Skin of body (tissue), 2 donors: ENCODE data around the gene MFNG. TPM values are rescaled to one million over a fixed set of nuclear protein-coding genes. Genes with fewer than 3 reads are reported as not detected.

Experiments used
- DNase-seq: peaks from one replicate; lab custom pipeline; 2025; lab: John Stamatoyannopoulos, UW
- total RNA-seq: library from RNA; depleted of rRNA; stranded (reverse); fragments of >200 nt; gene quantifications from one replicate; pipeline ENCODE4 v1.2.3, GENCODE V29; 2014

The MFNG gene
- total RNA-seq, 1 donor from 2014 or later, result 2.4 TPM

DNA sequence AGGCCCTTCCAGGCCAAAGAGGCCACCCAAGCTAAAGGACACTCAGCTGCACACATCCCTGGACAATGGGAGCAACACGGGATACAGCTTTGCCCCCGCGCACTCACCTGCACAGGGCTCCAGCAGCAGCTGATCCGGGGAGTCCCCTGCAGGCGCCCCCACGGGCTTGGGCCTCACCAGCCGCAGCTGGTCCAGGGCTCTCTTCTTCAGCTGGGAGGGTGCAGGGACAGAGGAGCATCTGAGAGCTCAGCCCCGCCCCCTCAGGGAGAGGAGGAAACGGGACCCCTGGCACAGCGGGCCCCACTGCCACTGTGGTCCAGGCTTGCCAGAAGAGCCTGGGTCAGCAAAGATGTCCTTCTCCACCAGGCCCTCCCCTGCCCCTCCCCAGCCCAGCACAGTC, 7.8 kb upstream of the MFNG start:
- DNase-seq, result no peak

DNA sequence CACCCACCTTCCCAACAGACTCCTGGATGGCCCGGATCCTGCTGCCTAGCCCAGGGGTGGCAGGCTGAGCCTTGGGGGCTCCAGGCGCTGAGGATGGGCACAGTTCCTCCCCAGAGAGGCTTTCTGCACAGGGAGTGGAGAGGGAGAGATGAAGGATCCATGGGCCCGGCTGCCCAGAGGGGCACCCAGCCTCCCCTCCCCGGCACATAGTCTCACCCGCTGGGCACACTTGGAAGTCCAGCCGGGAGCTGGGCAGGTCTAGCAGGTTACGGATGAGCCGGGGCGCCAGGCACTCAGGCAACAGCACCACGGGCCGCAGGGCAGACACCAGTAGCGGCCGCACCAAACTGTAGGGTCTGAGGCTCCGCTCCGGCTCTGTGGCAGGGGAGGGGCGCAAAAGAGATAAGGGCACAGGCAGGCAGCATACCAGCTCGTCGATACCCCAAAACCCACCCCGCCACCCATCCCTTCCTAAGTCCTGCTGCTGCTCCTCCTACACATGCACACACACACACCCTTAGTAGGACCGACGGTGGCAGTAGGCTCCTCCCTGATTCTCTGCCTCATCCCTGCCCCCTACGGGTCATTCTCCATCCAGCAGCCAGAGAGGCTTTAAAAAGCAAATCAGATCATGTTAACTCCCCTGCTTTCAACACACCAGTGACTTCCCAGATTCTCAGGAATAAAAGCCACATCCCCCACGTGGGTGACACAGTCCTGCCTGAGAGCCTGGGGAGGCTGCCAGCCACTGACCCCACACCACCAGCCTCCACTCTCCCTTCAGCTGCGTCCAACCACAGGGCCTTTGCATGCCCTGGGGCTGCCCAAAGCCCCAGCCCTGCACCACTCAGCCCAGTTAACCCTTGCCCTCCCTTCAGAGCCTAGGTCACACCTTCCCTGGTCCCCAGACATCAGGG, 6.5 kb upstream of the MFNG start:
- no peak for DNase-seq

DNA sequence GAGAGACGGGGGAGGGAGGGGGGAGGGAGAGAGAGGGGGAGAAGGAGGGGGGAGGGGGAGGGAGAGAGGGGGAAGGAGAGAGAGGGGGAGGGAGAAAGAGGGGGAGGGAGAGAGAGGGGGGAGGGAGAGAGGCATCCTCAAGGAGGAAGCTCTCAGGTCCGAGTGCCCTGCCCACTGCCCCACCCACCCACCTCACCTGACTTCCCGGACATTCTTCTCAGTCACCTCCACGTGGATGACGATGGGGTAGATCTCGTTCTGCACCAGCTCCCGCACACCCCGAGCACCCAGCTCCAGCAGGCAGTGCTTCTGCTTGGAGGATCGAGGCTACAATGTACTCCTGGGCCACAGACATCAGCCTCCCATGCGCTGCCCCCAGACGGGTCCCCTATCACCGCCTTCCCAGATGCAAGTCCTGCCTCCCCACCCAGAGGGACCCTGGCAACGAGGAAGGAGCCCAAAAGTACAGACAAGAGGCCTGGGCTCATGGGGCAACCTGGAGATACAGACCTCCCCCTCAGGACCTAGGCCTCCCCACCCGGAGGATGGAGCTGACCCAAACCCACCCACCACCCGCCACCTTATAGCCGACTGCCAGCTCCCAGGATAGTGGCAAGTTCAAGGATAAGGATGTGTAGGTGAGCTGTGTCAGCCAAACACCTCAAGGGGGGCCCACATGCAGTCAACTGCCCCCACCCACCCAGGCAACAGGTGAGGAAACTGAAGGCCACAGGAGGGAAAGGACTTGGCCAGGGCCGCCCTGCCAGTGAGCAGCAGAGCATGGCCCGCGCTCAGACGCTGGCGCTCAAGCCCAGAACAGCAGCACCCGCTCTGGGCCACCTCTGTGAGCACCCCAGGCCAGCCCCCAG, 5.6 kb upstream of the MFNG start:
- DNase-seq, result no peak

DNA sequence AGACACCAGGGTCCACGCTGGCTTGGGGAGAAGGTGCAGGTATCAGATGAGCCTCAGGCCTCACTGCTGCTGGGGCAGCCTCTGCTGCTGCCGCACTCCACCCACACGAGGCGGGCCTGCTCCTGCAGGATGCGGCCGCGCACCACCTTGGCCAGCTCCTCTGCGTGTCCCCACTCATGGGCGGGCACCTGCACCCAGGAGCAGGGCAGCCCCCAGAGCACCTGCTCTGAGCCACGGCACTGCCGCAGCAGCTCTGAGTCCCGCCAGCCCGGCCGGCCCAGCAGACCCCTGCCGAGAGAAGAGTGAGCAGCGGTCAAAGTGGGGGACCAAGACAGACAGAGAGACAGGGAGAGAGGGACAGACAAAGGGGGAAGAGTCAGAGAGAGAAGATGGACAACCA, 4.9 kb upstream of the MFNG start:
- no peak for DNase-seq

DNA sequence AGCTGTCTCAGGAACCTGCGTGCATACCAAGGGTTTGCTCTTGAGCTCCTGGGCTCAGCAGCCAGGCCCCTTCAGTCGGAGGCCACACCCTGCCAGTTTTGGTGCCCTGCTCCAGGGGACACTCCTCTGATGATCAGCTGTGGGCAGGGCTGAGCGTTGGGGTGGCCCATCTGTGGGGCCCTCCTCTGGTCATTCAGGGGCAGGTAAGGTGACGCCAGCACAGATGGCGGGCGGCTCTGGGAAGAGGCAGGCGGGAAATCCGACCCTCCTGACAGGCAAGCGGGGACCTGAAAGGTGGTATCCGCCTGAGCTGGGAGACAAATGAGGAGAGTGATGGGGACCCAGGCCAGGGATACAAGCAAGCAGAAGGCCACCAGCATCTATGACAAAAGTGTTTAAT, 3.8 kb upstream of the MFNG start:
- DNase-seq, result no peak

DNA sequence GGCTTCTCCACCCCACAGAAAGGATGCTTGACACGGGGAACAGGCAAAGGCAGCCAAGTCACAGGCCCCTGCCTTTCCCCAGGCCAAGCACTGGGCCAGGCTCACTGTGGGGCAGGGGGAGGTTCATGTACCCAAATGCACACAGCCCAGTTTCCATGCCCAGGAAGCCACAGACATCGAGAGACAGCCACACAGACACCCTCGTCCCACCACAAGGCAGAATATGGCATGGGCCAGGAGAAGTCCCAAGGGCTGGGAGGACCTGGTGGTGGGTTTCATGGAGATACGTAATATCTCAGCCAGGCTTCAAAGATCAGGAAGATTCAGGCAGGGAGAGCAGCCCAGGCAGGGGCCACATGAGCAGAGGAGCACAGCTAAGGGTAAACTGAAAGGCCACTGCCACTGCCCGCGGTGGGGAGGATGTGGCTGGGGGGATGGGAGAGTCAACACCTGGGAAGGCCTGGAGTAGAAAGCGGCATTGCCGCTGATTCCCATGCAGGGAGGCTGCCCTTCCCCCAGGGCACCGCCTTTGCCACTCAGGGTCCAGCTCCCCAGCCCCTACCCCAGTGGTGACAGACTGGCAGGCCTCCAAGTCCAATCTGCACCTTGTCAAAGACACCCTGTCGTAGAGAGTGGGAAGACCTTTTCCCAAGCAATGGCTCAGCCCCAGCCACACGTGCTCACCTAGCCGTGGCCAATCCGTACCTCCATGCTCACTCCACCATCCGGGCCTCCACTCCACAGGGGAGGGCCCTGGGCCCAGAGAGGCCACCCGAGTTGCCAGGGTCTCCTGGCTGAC, 2.4 kb upstream of the MFNG start:
- no peak for DNase-seq

DNA sequence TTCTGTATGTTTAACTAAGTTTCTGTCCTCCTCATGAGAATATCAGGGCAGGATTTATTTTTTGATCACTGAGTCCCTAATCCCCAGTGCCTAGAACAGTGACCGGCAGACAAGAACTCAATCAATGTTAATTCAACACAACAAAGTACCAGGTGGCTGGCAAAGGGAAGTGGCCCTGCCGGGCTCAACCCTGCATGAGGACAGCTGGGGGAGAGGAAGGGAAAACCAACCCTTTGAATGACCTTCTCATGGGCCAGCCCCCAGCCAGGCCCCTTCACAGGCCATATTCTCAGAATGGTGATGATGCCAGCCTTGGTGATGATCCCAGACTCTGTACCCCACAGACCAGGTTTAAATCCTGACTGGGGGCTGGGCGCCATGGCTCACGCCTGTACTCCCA, 1.4 kb upstream of the MFNG start:
- no peak for DNase-seq

DNA sequence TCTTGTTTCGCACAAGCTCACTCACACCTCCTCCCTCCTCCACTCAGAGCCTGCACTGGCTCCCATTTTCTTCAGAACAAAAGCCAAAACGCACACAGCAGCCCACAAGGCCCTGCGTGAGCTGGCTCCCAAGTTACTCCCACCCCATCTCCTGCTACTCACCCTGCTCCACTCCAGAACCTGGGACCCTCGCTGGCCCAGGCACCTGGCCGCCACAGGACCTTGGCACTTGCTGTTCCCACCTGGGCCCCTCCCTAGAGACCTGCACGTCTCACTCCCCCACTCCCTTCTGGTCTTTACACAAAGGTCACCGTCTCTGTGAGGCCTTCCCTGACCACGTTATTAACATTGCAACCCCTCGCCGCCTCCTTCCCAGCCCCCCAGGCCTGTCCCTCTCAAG, 945 bp upstream of the MFNG start:
- DNase-seq, result no peak

DNA sequence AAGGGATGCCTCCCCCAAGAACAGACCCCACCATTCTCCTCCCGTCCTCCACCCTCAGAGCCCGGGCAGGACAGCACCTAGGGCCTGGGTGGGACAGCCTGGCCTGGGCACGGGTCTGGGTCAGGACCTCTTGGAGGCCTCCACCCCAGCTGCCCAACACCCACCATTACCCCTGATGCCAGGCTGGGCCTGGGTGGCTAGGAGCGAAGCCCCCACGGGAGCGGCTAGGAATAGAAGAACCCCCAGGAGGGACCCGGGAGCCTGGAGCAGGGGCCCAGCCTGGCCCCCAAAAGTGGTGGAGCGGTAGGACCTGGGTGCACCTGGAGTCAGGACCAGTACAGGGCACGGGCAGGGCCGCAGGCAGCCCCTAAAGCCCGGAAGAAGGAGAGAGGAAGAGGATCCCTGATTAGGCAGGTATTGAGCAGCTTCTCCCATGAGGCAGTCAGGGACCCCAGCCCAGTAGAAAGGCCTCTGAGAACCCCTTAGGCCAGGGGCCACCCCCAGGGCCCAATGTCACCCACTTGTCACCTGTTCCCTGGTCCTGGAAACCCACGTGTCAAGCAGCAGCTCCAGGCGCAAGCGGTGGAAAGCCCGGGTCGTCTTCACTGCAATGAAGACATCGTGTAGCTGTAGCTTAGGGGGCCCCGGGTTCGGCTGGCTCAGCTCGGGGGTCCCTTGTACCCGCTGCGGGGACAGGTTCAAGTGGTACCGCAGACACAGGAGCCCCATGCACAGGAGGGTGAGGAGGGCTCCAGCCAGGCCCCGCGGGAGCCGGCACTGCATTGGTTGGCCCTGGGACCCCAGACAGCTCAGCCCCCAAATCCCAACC, 575 bp downstream of the MFNG start:
- no peak for DNase-seq

DNA sequence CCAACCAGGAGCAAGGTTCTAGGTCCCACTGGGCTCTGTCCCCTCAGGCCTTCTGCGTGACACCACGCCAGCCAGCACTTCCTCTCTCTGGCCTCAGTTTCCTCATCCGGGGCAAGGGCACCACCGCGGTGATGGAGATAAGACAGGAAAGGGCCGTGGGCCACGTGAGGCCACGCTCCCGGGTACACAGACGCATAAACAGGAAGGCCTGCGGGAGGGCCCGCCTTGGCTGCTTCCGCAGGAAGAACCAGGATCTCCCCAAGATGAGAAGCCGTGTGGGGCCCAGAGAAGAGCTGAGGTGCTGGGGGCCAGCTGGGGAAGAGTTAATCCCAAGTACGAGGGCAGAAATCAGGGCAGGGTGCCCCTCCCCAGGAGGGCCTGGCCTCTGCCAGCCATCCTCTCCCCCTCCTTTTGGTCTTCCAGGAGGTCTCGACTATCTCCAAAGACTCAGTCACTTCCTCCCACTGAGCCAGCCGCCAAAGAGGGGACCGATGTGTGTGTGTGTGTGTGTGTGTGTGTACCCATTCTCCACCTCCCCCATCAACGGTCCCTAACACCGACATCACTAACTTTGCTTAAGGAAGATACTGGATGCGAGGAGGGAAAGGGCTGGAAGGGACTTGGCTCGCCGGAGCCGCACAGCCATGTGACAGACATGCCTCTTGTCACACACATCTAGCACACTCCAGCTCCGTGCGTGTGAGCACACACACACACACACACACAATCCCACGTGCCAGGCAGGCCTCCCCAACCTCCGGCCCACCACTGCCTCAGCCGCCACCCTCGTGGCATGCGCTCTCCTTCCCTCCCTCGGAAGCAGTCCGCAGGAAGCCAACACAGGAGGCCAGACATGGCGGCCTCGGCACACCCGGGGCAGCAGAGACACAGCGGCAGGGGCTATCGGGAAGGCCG, 1.4 kb downstream of the MFNG start:
- no peak for DNase-seq

DNA sequence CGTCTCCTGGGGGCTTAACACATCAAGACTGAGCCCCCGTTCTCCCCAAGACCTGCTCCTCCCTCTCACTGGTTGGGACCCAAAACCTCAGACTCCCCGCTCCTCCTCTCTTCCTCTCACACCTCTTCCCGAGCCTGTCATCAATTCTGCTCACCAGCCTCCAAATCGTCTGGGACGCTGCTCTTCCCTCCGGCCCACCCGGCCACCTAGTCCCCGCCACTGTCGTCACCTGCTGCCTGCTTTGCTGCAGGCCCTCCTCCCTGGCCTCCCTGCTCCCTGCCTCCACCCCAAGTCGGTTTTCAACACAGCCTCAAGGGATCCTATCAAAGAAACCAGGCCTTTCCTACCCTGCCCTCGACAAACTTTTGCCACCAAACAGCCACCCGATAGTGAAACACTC, 3.1 kb downstream of the MFNG start:
- DNase-seq, result no peak

DNA sequence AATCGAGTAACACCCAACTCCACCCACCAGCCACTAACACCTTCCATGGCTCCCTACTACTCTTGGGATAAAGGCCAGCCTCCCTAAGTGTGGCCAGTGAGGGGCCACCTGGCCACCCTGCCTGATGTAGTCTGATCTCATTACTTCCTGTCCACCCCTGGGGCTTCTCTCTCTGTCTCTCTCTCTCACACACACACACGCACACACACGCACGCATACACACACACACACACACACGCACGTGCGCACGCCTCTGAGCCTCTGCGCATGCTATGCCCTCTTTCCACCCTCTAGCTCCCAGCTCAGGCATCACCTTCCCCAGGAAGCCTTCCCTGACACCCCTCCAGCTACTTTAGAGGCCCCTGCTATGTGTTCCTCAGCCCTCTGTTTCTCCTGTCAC, 3.9 kb downstream of the MFNG start:
- no peak for DNase-seq

DNA sequence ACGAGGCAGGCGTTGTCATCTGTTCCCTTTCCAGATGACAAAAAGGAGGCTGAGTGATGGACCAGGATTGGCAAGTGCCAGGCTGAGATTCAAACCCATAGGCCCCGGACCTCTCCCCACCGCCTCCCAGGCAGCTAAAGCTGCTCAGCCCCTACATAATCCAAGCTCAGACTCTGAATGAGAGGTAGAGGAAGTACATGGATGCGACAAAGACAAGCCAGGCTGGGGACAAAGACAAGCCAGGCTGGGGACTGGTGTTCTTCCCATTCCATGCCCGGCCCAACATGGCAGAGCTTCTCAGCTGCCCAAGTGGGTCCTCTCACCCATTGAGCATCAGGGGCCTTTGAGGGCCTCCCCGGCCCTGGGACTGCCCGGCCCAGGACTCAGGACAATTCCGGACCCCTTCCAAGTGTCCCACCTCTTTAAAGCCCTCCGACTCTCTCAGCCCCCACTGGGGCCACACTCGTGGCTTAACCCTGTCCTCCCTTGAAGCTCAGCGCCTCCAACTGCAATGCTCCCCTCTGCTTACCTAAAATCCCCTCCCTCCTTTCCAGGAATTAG, 4.8 kb downstream of the MFNG start:
- no peak for DNase-seq

DNA sequence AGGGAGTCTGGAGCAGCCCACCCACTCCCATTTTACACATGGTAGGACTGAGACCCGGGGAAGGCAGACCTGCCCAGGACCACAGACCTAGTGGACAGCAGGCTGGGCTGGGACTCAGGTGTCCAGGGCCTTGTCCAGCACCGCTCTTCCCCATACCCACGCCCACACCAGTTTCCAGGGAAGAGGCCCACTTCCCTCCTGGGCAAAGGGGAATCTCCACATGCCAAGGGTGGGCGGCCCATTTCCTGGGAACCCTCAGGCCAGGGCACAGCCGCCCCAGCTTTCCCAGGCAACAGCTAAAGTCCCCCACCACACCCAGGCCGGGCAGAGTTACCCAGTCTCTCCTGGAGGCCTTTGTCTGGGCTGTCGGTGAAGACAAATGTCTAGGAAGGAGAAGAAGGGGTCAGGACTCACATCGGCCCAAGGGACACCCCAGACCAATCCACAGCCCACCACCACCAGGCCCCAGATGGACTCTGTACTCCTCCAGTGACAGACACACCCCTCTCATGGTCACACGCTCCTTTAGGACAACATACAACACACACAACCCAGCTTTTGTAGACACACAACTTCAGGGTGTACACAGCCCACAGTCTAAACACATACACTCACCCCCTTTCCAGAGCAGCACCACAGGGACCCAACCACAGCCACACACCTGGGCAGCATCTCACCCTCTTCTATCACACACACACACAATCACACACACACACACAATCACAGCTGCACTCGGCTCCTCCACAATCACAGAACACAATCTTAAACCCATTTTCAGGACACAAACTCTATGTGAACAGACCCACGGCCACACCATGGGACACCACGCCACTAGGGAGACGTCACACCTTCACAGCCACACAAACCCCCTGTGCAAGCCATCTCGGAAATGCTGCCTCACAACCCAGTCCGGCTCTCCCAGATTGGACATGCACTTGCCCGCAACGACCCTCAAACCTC, 5.5 kb downstream of the MFNG start:
- no peak for DNase-seq

DNA sequence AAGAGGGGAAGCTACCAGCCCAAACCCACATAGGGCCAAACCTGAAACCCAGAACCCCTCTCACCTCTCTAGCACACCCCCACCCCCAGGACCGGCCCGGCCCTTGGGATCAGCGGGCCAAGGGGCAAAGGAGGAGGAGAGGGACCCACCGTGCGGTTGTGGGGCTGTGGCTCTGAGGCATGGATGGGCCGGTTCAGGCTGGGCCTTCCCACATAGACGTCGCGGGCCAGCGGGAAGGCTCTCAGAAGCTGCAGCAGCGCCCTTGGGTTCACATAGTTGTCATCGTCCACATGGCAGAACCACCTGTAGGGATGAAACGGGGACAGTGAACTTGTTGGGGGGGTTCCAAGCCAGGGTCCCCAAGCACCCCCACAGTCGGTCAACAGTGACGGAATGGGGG, 7.0 kb downstream of the MFNG start:
- no peak for DNase-seq

DNA sequence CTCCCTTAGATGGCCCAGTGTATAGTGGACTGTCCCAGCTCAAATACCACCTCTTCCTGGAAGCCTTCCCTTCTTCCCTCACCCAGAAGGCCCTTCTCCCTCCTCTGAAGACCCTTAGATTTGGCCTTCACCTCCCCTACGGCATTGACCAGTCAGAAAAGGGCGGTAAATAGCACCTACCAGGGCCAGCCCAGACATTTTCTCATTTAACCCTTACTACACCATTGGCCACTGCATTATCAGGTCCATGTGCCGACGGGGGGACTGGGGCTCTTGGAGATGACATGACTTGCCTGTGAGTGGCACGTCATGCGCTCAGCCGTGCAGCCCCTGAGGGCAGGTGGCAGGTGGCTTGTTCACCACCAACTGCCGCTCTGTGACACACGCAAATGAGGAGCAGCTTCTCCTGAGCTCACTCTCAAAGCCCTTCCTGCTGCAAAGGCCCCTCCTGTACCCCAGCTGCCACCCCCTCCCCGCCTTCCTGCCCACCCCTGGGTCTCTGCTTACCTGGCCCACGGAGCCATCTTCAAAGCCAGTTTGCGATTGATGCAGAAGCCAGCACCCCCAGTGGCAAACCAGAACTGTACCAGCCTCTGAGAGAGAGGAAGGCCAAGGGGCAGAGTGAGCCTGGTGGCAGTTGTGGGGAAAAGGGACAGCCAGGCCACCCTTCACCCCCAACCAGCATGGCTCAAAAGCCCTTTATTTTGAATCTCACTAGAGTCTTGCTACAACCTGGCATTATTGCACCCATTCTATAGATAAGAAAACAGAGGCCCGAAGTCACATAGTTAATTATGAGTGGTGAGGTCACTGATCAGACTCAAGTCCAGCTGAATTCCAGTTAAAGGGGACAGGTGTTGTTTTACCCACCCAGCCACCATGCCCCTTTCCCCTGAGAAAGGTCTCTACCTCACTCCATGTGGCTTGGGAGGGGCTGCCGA, 9.5 kb downstream of the MFNG start:
- DNase-seq, result no peak

DNA sequence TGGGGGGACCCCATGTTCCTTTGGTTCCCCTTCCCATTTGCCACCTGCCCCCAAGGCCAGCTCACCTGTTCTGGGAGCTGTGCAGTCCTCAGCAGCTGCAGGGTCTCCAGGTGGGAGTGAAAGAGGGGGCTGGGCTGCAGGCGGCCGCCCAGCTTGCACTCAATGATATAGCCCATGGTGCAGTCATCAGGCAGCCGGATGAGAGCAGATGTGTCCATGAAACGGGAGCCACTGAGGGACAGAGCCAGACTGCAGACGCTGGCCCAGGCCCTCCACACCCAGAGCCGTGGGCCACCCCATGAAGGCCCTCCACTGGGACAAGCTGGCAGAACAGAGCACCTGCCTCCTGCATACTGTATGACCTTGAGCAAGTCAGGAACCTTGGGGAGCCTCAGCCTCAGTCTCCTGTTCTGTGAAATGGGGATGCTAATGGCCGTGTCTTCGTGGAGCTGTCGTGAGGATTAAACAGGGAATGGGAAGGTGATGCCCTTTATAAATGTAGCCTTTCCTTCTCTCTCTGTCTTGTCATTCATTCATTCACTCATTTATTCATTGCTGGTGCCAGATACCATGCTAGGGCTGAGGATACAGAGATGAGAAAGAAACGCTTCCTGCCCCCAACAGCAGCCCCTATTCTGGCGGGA, 11.6 kb downstream of the MFNG start:
- no peak for DNase-seq
